ENCODE data around the gene RFT1. TPM values are rescaled to one million over a fixed set of nuclear protein-coding genes. Genes with fewer than 3 reads are reported as not detected.

The RFT1 gene
- total RNA-seq, 1 experiment from 2014 or later: 26.3 TPM

DNA sequence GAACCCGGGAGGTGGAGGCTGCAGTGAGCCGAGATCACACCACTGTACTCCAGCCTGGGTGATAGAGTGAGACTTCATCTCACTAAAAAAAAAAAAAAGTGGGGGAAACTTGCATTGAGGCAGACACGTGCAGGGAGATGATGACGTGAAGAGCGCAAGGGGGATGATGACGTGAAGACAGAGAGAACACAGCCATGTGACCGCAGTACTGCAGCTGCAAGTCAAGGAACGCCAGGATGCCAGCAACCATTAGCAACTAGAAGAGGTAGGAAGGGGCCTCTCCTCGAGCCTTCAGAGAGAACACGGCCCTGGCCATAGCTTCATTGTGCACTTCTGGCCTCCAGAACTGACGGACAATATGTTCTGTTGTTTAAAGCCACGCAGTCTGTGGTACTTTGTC is 28.3 kb downstream of the RFT1 start:
- no peak for ATAC-seq
- DNase-seq (ENCODE audit: low spot score): no peak
- Mint-ChIP-seq H3K36me3 (peaks cover 27% of the 10 kb centered on the region), H3K27ac (no peak overlapping the region; the same call in 1 of the 2 replicates), H3K27me3 (ENCODE audit: low read depth) (no peaks in the 10 kb centered on the region), H3K4me1 (no peaks in the 10 kb centered on the region), H3K4me3 (no peak overlapping the region), H3K9me3 (no peaks in the 10 kb centered on the region)
- TF ChIP-seq CBFB (CRISPR knock-in tag; IDR thresholded peaks at IDR 0.05; ENCODE audit: low read depth) (no peak), IRF1 (CRISPR knock-in tag; IDR thresholded peaks at IDR 0.05) (no peak), E2F5 (CRISPR knock-in tag; IDR thresholded peaks at IDR 0.05) (no peak), NR1H2 (CRISPR knock-in tag; IDR thresholded peaks at IDR 0.05) (no peak), E2F4 (CRISPR knock-in tag; IDR thresholded peaks at IDR 0.05; ENCODE audit: borderline replicate concordance, low read depth) (no peak), USF1 (CRISPR knock-in tag; IDR thresholded peaks at IDR 0.05) (no peak), ZNF396 (CRISPR knock-in tag; IDR thresholded peaks at IDR 0.05; ENCODE audit: borderline replicate concordance) (no peak), ZNF423 (CRISPR knock-in tag; IDR thresholded peaks at IDR 0.05) (no peak), HMGXB4 (CRISPR knock-in tag; IDR thresholded peaks at IDR 0.05) (no peak), RELA (CRISPR knock-in tag; IDR thresholded peaks at IDR 0.05; ENCODE audit: borderline replicate concordance) (no peak), MYBL2 (CRISPR knock-in tag; IDR thresholded peaks at IDR 0.05) (no peak), ZNF138 (CRISPR knock-in tag; conservative IDR thresholded peaks at IDR 0.05) (no peak), RORB (CRISPR knock-in tag; IDR thresholded peaks at IDR 0.05) (no peak), ATF3 (CRISPR knock-in tag; conservative IDR thresholded peaks at IDR 0.05) (no peak)
- TF ChIP-seq, protein P1, sequence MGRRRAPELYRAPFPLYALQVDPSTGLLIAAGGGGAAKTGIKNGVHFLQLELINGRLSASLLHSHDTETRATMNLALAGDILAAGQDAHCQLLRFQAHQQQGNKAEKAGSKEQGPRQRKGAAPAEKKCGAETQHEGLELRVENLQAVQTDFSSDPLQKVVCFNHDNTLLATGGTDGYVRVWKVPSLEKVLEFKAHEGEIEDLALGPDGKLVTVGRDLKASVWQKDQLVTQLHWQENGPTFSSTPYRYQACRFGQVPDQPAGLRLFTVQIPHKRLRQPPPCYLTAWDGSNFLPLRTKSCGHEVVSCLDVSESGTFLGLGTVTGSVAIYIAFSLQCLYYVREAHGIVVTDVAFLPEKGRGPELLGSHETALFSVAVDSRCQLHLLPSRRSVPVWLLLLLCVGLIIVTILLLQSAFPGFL (CRISPR knock-in tag; IDR thresholded peaks at IDR 0.05; ENCODE audit: borderline replicate concordance): no peak
- TF ChIP-seq, protein P2, sequence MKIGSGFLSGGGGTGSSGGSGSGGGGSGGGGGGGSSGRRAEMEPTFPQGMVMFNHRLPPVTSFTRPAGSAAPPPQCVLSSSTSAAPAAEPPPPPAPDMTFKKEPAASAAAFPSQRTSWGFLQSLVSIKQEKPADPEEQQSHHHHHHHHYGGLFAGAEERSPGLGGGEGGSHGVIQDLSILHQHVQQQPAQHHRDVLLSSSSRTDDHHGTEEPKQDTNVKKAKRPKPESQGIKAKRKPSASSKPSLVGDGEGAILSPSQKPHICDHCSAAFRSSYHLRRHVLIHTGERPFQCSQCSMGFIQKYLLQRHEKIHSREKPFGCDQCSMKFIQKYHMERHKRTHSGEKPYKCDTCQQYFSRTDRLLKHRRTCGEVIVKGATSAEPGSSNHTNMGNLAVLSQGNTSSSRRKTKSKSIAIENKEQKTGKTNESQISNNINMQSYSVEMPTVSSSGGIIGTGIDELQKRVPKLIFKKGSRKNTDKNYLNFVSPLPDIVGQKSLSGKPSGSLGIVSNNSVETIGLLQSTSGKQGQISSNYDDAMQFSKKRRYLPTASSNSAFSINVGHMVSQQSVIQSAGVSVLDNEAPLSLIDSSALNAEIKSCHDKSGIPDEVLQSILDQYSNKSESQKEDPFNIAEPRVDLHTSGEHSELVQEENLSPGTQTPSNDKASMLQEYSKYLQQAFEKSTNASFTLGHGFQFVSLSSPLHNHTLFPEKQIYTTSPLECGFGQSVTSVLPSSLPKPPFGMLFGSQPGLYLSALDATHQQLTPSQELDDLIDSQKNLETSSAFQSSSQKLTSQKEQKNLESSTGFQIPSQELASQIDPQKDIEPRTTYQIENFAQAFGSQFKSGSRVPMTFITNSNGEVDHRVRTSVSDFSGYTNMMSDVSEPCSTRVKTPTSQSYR (CRISPR knock-in tag; IDR thresholded peaks at IDR 0.05): no peak
- ChIA-PET CTCF (no interaction called here), POLR2A (no interaction called here)

Data from WTC11 (cell line).